ENCODE results near the gene C6orf118.
A peak's percentile ranks its signal among the peaks of the same experiment; 100 is the strongest.

The C6orf118 gene

DNA sequence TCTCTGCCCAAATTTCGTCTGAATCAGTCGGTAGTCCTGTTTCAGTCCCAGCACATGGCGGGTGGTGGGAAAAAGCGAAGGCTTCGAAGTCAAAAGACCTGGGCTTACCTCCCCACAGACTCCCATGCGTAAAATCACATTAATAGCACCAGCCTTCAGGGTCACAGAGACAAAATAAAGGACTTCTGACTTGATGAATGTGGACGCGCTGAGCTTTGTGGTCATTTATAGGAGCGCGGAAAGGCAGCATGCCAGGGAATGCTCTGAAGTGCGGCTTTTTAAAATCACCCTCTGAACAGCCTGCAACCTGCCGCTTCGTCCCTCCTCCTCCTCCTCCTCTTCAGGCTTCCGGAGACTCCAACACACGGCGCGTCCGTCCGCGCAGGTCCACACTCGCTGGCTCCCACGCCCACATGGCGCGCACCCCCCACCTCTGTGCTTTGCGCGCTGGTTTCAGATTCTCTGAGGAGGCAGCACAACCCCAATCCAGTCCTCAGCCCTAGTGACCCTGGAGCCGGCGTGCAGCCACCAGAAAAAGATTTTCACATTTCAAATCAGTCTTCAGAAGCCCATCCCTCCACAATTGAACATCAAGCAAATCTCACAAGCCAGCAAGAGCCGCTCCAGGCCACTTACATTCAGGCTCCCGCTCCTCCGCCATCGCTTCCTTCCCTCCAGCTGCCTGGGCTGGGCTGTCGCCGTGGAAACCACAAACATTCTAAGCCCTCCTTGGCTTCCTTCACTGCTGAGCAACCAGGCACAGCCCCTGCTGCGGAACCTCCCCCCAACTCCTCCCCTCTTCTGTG, at the start of gene C6orf118:
Gene C6orf118, minus strand, starts transcription at position 680 of the 806 bp plus-strand sequence. Its CDS starts 19 bp downstream, at position 661.
- Histone ChIP-seq H3K27ac (no peak within 1 kb of the TSS), H3K4me1 (no peaks in the 10 kb centered on the region), H3K36me3 (no peaks in the 10 kb centered on the region), H3K4me3 (peak within 1 kb of the TSS; percentile 35 to 47), H3K27me3 (no peaks in the 10 kb centered on the region), H3K9me3 (no peaks in the 10 kb centered on the region)
- intact Hi-C loops (cut with DNase I; ENCODE audit: low total_unique reads): no loop called here
- DNase-seq: no peak
- TF ChIP-seq, protein P1, sequence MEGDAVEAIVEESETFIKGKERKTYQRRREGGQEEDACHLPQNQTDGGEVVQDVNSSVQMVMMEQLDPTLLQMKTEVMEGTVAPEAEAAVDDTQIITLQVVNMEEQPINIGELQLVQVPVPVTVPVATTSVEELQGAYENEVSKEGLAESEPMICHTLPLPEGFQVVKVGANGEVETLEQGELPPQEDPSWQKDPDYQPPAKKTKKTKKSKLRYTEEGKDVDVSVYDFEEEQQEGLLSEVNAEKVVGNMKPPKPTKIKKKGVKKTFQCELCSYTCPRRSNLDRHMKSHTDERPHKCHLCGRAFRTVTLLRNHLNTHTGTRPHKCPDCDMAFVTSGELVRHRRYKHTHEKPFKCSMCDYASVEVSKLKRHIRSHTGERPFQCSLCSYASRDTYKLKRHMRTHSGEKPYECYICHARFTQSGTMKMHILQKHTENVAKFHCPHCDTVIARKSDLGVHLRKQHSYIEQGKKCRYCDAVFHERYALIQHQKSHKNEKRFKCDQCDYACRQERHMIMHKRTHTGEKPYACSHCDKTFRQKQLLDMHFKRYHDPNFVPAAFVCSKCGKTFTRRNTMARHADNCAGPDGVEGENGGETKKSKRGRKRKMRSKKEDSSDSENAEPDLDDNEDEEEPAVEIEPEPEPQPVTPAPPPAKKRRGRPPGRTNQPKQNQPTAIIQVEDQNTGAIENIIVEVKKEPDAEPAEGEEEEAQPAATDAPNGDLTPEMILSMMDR (IDR thresholded peaks at IDR 0.05): no peak

DNA sequence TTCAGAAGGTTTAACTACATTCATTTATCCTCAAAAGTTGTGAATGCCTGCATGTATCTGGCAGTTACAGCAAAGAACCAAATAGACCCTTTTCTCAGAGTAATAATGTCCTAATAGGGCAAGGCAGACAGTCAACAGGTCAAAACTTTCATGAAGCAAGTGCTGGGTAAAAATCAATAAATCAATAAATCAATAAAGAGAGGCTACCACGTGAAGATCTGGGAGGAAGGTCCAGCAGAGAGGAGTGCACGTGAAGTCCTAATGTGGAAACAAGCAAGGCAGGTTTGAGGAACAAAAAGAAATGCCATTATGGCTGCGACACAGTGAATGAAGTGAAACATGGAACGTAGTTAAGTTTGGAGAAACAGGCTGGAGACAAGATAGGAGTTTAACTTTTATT, 36.3 kb upstream of the C6orf118 start:
- TF ChIP-seq, protein P1 (IDR thresholded peaks at IDR 0.05): no peak
- H3K4me3 ChIP-seq: no peak overlapping the region
- no peaks in the 10 kb centered on the region for H3K4me1 ChIP-seq
- H3K9me3 ChIP-seq: no peaks in the 10 kb centered on the region
- H3K27me3 ChIP-seq: no peaks in the 10 kb centered on the region
- no peak overlapping the region for H3K27ac ChIP-seq
- no peaks in the 10 kb centered on the region for H3K36me3 ChIP-seq
- intact Hi-C loops (cut with DNase I; ENCODE audit: low total_unique reads): no loop called here
- DNase-seq: no peak

DNA sequence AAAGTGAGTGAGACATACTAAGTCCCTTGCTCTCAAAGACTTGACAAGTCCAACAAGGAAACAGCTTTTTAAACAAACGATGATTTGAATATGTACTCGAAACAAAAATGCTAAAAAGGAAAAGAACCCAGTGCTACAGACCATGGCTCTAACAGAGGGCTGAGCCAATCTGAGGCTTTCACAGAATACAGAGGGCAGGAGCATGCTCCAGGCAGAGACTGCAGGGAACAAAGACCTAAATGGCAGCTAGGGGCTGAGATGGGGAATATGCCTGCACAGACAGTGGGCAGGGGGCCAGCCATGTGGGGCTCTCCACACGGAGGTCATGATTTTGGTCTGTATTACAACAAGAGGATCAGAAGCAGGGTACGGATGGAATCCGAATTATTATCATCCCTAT, 31.1 kb upstream of the C6orf118 start:
- Histone ChIP-seq H3K9me3 (no peaks in the 10 kb centered on the region), H3K27me3 (no peaks in the 10 kb centered on the region), H3K36me3 (peaks cover 0 to 4% (median 0%) of the 10 kb centered on the region in 3 donors), H3K4me1 (no peaks in the 10 kb centered on the region), H3K27ac (no peak overlapping the region), H3K4me3 (no peak overlapping the region)
- intact Hi-C loops (cut with DNase I; ENCODE audit: low total_unique reads): no loop called here
- no peak for DNase-seq
- TF ChIP-seq, protein P1 (IDR thresholded peaks at IDR 0.05): no peak

DNA sequence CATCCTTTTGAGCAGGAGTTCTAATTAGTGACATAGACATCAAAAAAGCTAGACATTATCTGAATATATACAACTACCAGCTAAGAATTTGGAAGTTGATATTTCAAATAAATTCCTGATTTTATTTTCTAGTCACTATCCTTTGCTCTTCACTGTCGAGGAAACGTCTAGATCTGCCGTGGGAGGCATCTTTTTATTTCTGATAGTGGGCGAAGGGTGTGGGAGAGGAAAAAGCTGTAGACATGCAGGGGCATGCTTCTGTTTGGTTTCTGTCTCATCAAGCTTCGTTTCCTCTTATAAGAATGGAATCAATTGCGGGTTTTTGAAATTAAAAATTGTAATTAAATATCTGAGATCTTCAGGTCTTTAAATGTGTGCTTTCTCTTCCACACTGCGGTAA, 16.2 kb upstream of the C6orf118 start:
- Histone ChIP-seq H3K27me3 (no peaks in the 10 kb centered on the region), H3K4me1 (no peaks in the 10 kb centered on the region), H3K27ac (no peak overlapping the region), H3K36me3 (no peaks in the 10 kb centered on the region), H3K9me3 (peaks cover 0 to 9% (median 0%) of the 10 kb centered on the region in 3 donors), H3K4me3 (no peak overlapping the region)
- TF ChIP-seq, protein P1 (IDR thresholded peaks at IDR 0.05): no peak
- DNase-seq: no peak
- intact Hi-C loops (cut with DNase I; ENCODE audit: low total_unique reads): no loop called here

DNA sequence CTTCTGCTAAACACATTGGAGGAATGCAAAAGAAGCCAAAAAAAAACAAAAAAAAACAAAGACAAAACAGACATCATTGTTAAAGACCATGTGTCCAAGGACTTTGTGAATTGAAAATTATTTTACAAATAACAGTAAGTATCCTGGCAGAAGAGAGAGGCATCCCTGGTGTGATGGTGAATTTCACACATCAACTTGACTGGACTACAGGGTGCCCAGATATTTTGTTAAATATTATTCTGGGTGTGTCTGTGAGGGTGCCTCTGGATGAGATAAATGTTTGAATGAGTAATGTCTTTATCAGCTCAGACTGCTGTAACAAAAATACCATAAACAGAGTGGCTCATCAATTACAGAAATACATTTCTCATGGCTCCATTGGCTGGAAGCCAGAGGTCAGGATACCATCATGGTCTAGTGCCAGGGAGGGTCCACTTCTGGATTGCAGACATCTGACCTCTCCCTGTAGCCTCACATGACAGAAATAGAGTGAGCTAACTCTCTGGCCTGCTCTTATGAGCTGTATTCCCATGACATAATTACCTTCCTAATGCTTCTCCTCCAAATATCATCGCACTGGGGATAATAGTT, 12.2 kb upstream of the C6orf118 start:
- H3K27ac ChIP-seq: no peak overlapping the region
- intact Hi-C loops (cut with DNase I; ENCODE audit: low total_unique reads): no loop called here
- H3K36me3 ChIP-seq: no peaks in the 10 kb centered on the region
- no peaks in the 10 kb centered on the region for H3K4me1 ChIP-seq
- H3K4me3 ChIP-seq: no peak overlapping the region
- peaks cover 0 to 9% (median 0%) of the 10 kb centered on the region in 3 donors for H3K9me3 ChIP-seq
- no peaks in the 10 kb centered on the region for H3K27me3 ChIP-seq
- TF ChIP-seq, protein P1 (IDR thresholded peaks at IDR 0.05): no peak
- DNase-seq: no peak

All from tibial artery (tissue), 4 donors.